Stimulated activated naive CD4-positive, alpha-beta T cell treated with Interleukin-2 at 50 U/mL for 16 hours (primary cell): Measurements from ENCODE around the gene COTL1.
A peak's percentile ranks its signal among the peaks of the same experiment; 100 is the strongest.

Source experiments
- DNase-seq: peaks from one replicate; lab custom pipeline; 2025; lab: John Stamatoyannopoulos, UW

Gene COTL1, protein sequence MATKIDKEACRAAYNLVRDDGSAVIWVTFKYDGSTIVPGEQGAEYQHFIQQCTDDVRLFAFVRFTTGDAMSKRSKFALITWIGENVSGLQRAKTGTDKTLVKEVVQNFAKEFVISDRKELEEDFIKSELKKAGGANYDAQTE

GRCh38 chr16:84617791-84618580, at the start of gene COTL1:
Gene COTL1 (minus strand): TSS chr16:84618078. CDS start chr16:84617914, 164 bp downstream.
- DNase-seq: peak; percentile 94

- DNase-seq: no peak
These were observed 48.0 kb upstream of the COTL1 start for GRCh38 chr16:84665843-84666242.

GRCh38 chr16:84665359-84665758, 47.5 kb upstream of the COTL1 start:
- no peak for DNase-seq

GRCh38 chr16:84663433-84664101, 45.7 kb upstream of the COTL1 start:
- DNase-seq: no peak

GRCh38 chr16:84662471-84662870, 44.6 kb upstream of the COTL1 start:
- no peak for DNase-seq

DNA sequence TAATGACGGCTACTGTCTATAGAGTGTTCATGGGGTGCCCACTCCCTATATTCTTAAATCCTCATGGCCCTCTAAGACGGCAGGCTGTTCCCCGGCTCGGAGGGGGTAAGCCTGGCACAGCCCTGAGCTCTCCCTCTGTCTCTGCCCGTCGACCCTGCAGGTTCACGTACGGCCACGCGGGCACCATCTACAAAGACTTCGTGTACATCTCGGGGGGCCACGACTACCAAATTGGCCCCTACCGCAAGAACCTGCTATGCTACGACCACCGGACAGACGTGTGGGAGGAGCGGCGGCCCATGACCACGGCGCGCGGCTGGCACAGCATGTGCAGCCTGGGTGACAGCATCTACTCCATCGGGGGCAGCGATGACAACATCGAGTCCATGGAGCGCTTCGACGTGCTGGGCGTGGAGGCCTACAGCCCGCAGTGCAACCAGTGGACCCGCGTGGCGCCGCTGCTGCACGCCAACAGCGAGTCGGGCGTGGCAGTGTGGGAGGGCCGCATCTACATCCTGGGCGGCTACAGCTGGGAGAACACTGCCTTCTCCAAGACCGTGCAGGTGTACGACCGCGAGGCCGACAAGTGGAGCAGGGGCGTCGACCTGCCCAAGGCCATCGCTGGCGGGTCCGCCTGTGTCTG, 43.7 kb upstream of the COTL1 start:
- DNase-seq: no peak

GRCh38 chr16:84660973-84661372, 43.1 kb upstream of the COTL1 start:
- DNase-seq: no peak

DNA sequence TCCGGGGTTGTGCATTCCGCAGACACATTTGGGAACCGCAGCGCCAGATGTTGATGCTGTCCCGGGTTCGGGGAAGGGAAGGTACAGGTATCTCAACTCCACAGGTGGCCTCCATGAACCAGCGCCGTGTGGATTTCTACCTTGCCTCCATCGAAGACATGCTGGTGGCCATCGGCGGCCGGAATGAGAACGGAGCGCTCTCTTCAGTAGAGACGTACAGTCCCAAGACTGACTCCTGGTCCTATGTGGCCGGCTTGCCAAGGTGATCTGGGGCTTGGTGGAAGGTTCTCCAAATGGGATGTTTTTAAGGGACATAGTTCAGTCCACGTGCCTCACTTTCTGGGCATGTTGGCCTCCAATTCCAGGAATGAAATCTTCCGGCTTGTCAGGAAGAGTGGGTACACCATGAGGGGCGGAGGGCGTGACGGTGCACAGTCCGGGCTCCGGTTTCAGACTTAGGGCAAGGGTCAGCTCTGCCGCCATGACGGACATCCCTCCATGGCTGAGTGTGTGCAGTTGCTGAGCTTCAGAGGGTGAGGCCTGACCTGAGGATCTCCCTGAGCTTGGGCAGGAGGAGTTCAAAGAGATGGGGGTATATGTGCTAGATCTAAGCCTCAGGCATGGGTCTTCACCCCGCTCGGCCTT, 41.9 kb upstream of the COTL1 start:
- no peak for DNase-seq

DNA sequence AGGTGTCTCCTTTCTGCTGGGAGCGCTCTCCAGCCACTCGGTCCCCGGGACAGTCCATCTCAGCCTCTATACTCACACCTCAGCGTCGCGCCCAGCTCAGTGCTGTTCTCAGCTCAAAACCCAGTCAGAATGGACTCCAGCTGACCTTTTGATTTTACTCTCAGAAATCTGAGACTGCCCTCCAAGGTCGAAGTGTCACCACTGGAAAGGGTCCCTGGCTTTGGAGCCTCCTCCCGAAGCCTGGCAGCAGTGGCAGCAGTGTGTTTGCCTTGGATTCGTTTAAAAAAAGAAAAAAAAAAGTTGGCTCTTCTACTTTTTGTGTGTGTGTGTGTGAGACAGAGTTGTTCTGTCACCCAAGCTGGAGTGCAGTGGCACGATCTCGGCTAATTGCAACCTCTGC, 40.8 kb upstream of the COTL1 start:
- no peak for DNase-seq

DNA sequence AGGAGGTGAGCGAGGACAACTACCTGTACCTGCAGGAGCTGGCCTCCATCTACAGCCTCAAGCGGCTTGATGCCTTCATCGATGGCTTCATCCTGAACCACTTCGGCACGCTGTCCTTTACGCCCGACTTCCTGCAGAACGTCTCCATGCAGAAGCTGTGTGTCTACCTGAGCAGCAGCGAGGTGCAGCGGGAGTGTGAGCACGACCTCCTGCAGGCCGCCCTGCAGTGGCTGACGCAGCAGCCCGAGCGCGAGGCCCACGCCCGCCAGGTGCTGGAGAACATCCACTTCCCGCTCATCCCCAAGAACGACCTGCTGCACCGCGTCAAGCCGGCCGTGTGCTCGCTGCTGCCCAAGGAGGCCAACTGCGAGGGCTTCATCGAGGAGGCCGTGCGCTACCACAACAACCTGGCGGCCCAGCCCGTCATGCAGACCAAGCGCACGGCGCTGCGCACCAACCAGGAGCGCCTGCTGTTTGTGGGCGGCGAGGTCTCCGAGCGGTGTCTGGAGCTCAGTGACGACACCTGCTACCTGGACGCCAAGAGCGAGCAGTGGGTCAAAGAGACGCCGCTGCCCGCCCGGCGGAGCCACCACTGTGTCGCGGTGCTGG, 39.5 kb upstream of the COTL1 start:
- no peak for DNase-seq

DNA sequence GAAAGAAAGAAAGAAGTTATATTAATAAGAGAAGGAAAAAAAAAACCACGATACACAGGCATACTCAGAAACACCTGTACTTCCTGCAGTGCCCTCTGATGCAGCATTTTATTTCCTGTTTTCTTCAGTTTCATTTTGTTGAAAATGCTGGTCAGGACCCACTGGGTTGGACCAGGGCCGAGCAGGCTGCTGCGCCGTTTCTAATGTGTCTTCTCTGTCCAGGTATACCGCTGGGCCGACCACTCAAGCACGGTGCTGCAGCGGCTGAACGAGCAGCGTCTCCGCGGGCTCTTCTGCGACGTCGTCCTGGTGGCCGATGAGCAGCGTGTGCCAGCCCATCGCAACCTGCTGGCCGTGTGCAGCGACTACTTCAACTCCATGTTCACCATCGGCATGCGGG, 38.8 kb upstream of the COTL1 start:
- DNase-seq: no peak

DNA sequence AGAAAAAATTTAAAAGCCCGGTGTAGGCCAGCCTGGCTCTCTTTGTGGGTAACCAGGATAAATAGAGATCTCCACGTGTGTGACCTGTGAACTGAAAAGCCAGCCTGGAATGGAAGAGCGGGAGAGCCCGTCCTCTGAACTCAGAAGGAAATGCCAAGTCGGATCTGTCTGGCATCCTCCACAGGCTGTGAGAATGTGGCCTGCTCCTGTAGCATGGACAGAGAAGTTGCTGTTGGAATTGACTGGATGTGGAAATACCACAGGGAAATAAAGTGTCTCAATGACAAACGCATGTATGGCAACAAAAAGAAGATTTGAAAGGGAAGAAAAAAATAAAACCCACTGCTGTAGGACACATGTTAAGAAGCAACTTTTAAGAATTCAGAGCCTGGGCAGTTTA, 37.1 kb upstream of the COTL1 start:
- no peak for DNase-seq

- no peak for DNase-seq
These were observed 36.4 kb upstream of the COTL1 start for GRCh38 chr16:84654238-84654637.

- no peak for DNase-seq
These were observed 34.7 kb upstream of the COTL1 start for GRCh38 chr16:84652566-84652965.

GRCh38 chr16:84650062-84650991, 32.4 kb upstream of the COTL1 start:
- no peak for DNase-seq

GRCh38 chr16:84649511-84649861, 31.6 kb upstream of the COTL1 start:
- no peak for DNase-seq

GRCh38 chr16:84648595-84649510, 31.0 kb upstream of the COTL1 start:
- peak; percentile 35 for DNase-seq

GRCh38 chr16:84647828-84648594, 30.1 kb upstream of the COTL1 start, which contains the start of gene KLHL36:
Gene KLHL36 (plus strand): TSS chr16:84648511. CDS start chr16:84650868, 2,357 bp downstream.
- peak; percentile 59 for DNase-seq

DNA sequence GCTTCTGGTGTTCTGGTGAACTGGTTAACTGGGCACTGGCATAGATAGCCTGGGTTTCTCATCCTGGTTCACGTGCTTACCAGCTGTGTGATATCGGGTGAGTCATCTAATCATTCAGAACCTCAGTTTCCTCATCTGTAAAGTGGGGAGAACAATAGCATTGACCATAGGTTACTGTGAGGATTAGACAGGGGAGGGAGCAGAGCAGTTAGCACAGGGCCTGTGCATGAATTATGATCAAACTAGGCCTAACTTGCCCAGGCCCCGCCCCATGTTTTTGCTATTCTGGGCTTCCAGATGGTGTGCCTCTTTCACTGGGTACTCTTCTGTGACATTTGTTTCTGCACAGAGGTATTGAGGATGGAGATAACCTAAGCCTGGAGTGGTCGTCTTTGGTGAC, 25.8 kb upstream of the COTL1 start:
- DNase-seq: no peak
